Measurements from ENCODE around the gene TRIM66. TPM values are rescaled to one million over a fixed set of nuclear protein-coding genes. Genes with fewer than 3 reads are reported as not detected.
A peak's percentile ranks its signal among the peaks of the same experiment; 100 is the strongest.

TRIM66 gene
- total and polyA plus RNA-seq, 10 of the 15 experiments (the other 5 are each of a cell fraction or from before 2014, with no cell fraction given) = 1.7 to 14.5 (median 7.4) TPM

- Histone ChIP-seq H3K79me2 (ENCODE audit: control insufficient read depth, insufficient read depth, low read length) (no peaks in the 10 kb centered on the region), H3K9ac (ENCODE audit: control insufficient read depth, insufficient read depth, low read length) (no peak overlapping the region), H3K36me3 (ENCODE audit: control insufficient read depth in 2 of 2, insufficient read depth in 2 of 2, low read length in 1 of 2) (no peaks in the 10 kb centered on the region), H3K4me2 (ENCODE audit: control insufficient read depth, insufficient read depth) (no peak overlapping the region), H3K4me3 (no peak overlapping the region), H3K9me3 (replicated peaks; ENCODE audit: control insufficient read depth, insufficient read depth, low read length) (no peaks in the 10 kb centered on the region), H2AFZ (ENCODE audit: control insufficient read depth, low read depth, low read length) (no peak overlapping the region), H3K4me1 (ENCODE audit: control insufficient read depth, insufficient read depth, low read length) (peaks cover 6% of the 10 kb centered on the region), H3K27me3 (replicated peaks in 1 of 2; ENCODE audit: control insufficient read depth in 2 of 2, insufficient read depth in 2 of 2, low read length in 1 of 2) (peaks cover 0 to 2% of the 10 kb centered on the region in 2 experiments; a peak in 1 of 4 replicates), H3K27ac (ENCODE audit: control insufficient read depth, insufficient read depth) (no peak overlapping the region), H4K20me1 (ENCODE audit: control insufficient read depth, insufficient read depth) (no peaks in the 10 kb centered on the region)
- no TSS peak for BruUV-seq (replicated peaks)
- ChIA-PET CTCF (no interaction called here), RAD21 (ENCODE audit: unreplicated experiment) (no interaction called here), POLR2A (interaction anchor here (0.6 kb wide), 1 partner anchor 41 kb away, joined by 3 read pairs; no protein-coding TSS in a partner anchor), SMC1A (ENCODE audit: uncharacterized antibody, unreplicated experiment) (no interaction called here)
- ATAC-seq (peak; percentile 27; the same call in 1 of the 3 replicates), FAIRE-seq (no peak), DNase-seq (ENCODE audit: low read depth, low spot score) (no peak)
- in situ Hi-C loops (cut with MboI) (no loop called here), intact Hi-C loops (cut with micrococcal nuclease; ENCODE audit: unreplicated experiment) (no loop called here)
- 53% methylated on average over 13 of the region's 13 CpGs for WGBS (ENCODE audit: insufficient coverage, insufficient replicate concordance, low lambda C conversion rate, missing lambda C conversion rate)
- no peak for TF ChIP-seq TBL1XR1 (IDR thresholded peaks at IDR 0.05; ENCODE audit: low read depth, low read length)
- TF ChIP-seq CHD1 (IDR thresholded peaks at IDR 0.05; ENCODE audit: low read depth, low read length) = no peak
- TF ChIP-seq SREBF2 (IDR thresholded peaks at IDR 0.05; ENCODE audit: low read length) = no peak
- no peak for TF ChIP-seq BCL3 (IDR thresholded peaks at IDR 0.05; ENCODE audit: borderline replicate concordance, insufficient read depth, low read depth, low read length, poor library complexity, severe bottlenecking)
- no peak for TF ChIP-seq MYB (IDR thresholded peaks at IDR 0.05; ENCODE audit: borderline replicate concordance, low read depth, low read length)
- no peak for TF ChIP-seq TCF7 (IDR thresholded peaks at IDR 0.05; ENCODE audit: borderline replicate concordance)
- TF ChIP-seq PKNOX1 (IDR thresholded peaks at IDR 0.05) = peak; percentile 71
- no peak for TF ChIP-seq RUNX3 (IDR thresholded peaks at IDR 0.05; ENCODE audit: low read length)
- peak; percentile 70 for TF ChIP-seq PBX3 (IDR thresholded peaks at IDR 0.05; ENCODE audit: insufficient replicate concordance, low read depth, low read length)
- TF ChIP-seq ESRRA (IDR thresholded peaks at IDR 0.05; ENCODE audit: low read length) = no peak
- no peak for TF ChIP-seq TARDBP (IDR thresholded peaks at IDR 0.05; ENCODE audit: borderline replicate concordance)
- TF ChIP-seq NFXL1 (IDR thresholded peaks at IDR 0.05; ENCODE audit: borderline replicate concordance) = no peak
- TF ChIP-seq ZBTB40 (IDR thresholded peaks at IDR 0.05; ENCODE audit: borderline replicate concordance) = no peak
Measured at GRCh38 chr11:8721609-8722500, 39.4 kb upstream of the TRIM66 start.

Data from GM12878 (cell line).